Trophoblast cell (in vitro differentiated cells and primary cell): ENCODE data around the gene UST.

ENCODE experiments used
- DNase-seq, 2 donors: peaks; one replicate each; pipeline ENCODE4 v3.0.0-alpha.2; 2016
- H2AFZ ChIP-seq: 2 replicates; pipeline ENCODE4 v1.6.1; 2013; ENCODE audit warnings: low read length, moderate library complexity, mild to moderate bottlenecking; ENCODE audit not compliant: insufficient read depth, poor library complexity
- H2AK5ac ChIP-seq: 2 replicates; pipeline ENCODE4 v1.6.1; 2013; ENCODE audit warnings: mild to moderate bottlenecking, low read length
- H2BK120ac ChIP-seq: 2 replicates; pipeline ENCODE4 v1.6.1; 2013; ENCODE audit warnings: low read length, mild to moderate bottlenecking, moderate library complexity; ENCODE audit not compliant: insufficient read depth, poor library complexity
- H2BK12ac ChIP-seq: 2 replicates; pipeline ENCODE4 v1.6.1; 2013; ENCODE audit warnings: mild to moderate bottlenecking, low read length, moderate library complexity
- H2BK5ac ChIP-seq: 2 replicates; pipeline ENCODE4 v1.6.1; 2013; ENCODE audit warnings: low read length, low read depth, moderate library complexity, mild to moderate bottlenecking; ENCODE audit not compliant: poor library complexity
- H3K14ac ChIP-seq: 2 replicates; pipeline ENCODE4 v1.6.1; 2013; ENCODE audit warnings: mild to moderate bottlenecking, low read length
- H3K18ac ChIP-seq: 2 replicates; pipeline ENCODE4 v1.6.1; 2013; ENCODE audit warnings: mild to moderate bottlenecking, low read length
- H3K23ac ChIP-seq: 2 replicates; pipeline ENCODE4 v1.6.1; 2013; ENCODE audit warnings: low read length
- H3K27ac ChIP-seq: 2 replicates; pipeline ENCODE4 v1.5.1; 2013; ENCODE audit warnings: low read depth, mild to moderate bottlenecking, inconsistent platforms, low read length, moderate library complexity
- H3K27me3 ChIP-seq: 2 replicates; pipeline ENCODE4 v1.6.1; 2013; ENCODE audit warnings: inconsistent platforms, mild to moderate bottlenecking, low read length, moderate library complexity; ENCODE audit not compliant: insufficient read depth
- H3K36me3 ChIP-seq, 2 experiments: 1 replicate in 1 of 2; 2 replicates in 1 of 2; pipeline ENCODE4 v1.6.1; 2013; ENCODE audit warnings: low read length in 2 of 2, mild to moderate bottlenecking in 2 of 2, moderate library complexity in 1 of 2; ENCODE audit not compliant: insufficient read depth in 2 of 2, control insufficient read depth in 1 of 2
- H3K4ac ChIP-seq: 2 replicates; pipeline ENCODE4 v1.6.1; 2013; ENCODE audit warnings: low read depth, mild to moderate bottlenecking, low read length, moderate library complexity
- H3K4me1 ChIP-seq, 2 experiments: 1 replicate in 1 of 2; 2 replicates in 1 of 2; pipeline ENCODE4 v1.6.1; 2013; ENCODE audit warnings: low read length in 2 of 2, mild to moderate bottlenecking in 2 of 2, moderate library complexity in 1 of 2; ENCODE audit not compliant: insufficient read depth in 2 of 2, control insufficient read depth in 1 of 2
- H3K4me2 ChIP-seq: 2 replicates; pipeline ENCODE4 v1.6.1; 2013; ENCODE audit warnings: inconsistent platforms, mild to moderate bottlenecking, low read length, moderate library complexity
- H3K4me3 ChIP-seq: 2 replicates; pipeline ENCODE4 v1.5.1; 2013; ENCODE audit warnings: mild to moderate bottlenecking, low read depth, low read length, inconsistent platforms
- H3K79me1 ChIP-seq: one replicate; pipeline ENCODE4 v1.6.1; 2013; ENCODE audit warnings: low read length
- H3K79me2 ChIP-seq: 2 replicates; pipeline ENCODE4 v1.6.1; 2013; ENCODE audit warnings: low read length, mild to moderate bottlenecking; ENCODE audit not compliant: control insufficient read depth, insufficient read depth, poor library complexity
- H3K9ac ChIP-seq: 2 replicates; pipeline ENCODE4 v1.6.1; 2013; ENCODE audit warnings: mild to moderate bottlenecking, low read length
- H3K9me3 ChIP-seq: 2 replicates; pipeline ENCODE4 v1.6.1; 2013; ENCODE audit warnings: low read depth, mild to moderate bottlenecking, control low read depth, inconsistent platforms, low read length; ENCODE audit not compliant: insufficient read depth
- H4K12ac ChIP-seq: 2 replicates; pipeline ENCODE4 v1.6.1; 2013; ENCODE audit warnings: low read depth, mild to moderate bottlenecking, low read length, moderate library complexity
- H4K8ac ChIP-seq: 2 replicates; pipeline ENCODE4 v1.6.1; 2013; ENCODE audit warnings: low read depth, mild to moderate bottlenecking, low read length, moderate library complexity
- H4K91ac ChIP-seq: one replicate; pipeline ENCODE4 v1.6.1; 2013; ENCODE audit warnings: low read depth, mild to moderate bottlenecking, low read length, moderate library complexity
- WGBS: extraction: QIAGEN DNeasy Blood & Tissue Kit; methylation state at CpG from one replicate; pipeline ENCODE4 v1.1.7; 2013; ENCODE audit warnings: missing lambda C conversion rate; ENCODE audit not compliant: insufficient read length, insufficient coverage; ENCODE audit errors: extremely low coverage; 5-methylcytosine and 5-hydroxymethylcytosine counted together

The UST gene

GRCh38 chr6:149028767-149029405, 282.1 kb downstream of the UST start:
- Histone ChIP-seq H3K14ac (no peak overlapping the region), H4K91ac (no peak overlapping the region), H3K4me2 (no peak overlapping the region), H3K18ac (no peak overlapping the region), H3K79me2 (no peaks in the 10 kb centered on the region), H3K27me3 (no peaks in the 10 kb centered on the region), H3K36me3 (no peaks in the 10 kb centered on the region), H4K8ac (no peak overlapping the region), H3K4me1 (no peaks in the 10 kb centered on the region), H3K9me3 (no peaks in the 10 kb centered on the region), H4K12ac (no peak overlapping the region), H2BK12ac (no peak overlapping the region), H3K79me1 (peaks cover 7% of the 10 kb centered on the region), H2BK120ac (no peak overlapping the region), H3K27ac (no peak overlapping the region), H2AK5ac (no peak overlapping the region), H2AFZ (no peak overlapping the region), H3K4ac (no peak overlapping the region), H2BK5ac (no peak overlapping the region), H3K4me3 (no peak overlapping the region), H3K23ac (no peak overlapping the region), H3K9ac (no peak overlapping the region)
- no CpG with 5 or more reads among the region's 6 CpGs for WGBS
- peak; percentile 53 to 95 for DNase-seq

- Histone ChIP-seq H3K23ac (no peak overlapping the region), H2AK5ac (no peak overlapping the region), H2AFZ (no peak overlapping the region), H3K79me2 (no peaks in the 10 kb centered on the region), H2BK12ac (no peak overlapping the region), H4K8ac (no peak overlapping the region), H3K4me2 (no peak overlapping the region), H4K91ac (no peak overlapping the region), H3K27ac (no peak overlapping the region), H3K9me3 (no peaks in the 10 kb centered on the region), H4K12ac (no peak overlapping the region), H2BK120ac (peak overlapping the region; percentile 5), H3K4ac (no peak overlapping the region), H3K18ac (no peak overlapping the region), H2BK5ac (no peak overlapping the region), H3K4me1 (peaks cover 2 to 4% of the 10 kb centered on the region in 2 experiments), H3K9ac (no peak overlapping the region), H3K4me3 (no peak overlapping the region), H3K14ac (no peak overlapping the region), H3K79me1 (peaks cover 10% of the 10 kb centered on the region), H3K36me3 (no peaks in the 10 kb centered on the region), H3K27me3 (no peaks in the 10 kb centered on the region)
- WGBS, result no CpG with 5 or more reads among the region's 4 CpGs
- DNase-seq, result no peak
Observed at GRCh38 chr6:149031201-149031858, 284.5 kb downstream of the UST start.

GRCh38 chr6:149031859-149032598, 285.2 kb downstream of the UST start:
- H3K4me1 ChIP-seq, result peaks cover 2 to 7% of the 10 kb centered on the region in 2 experiments
- H4K91ac ChIP-seq, result peak overlapping the region; percentile 9
- no peak overlapping the region for H3K4me2 ChIP-seq
- WGBS, result no CpG with 5 or more reads among the region's 18 CpGs
- H3K4ac ChIP-seq, result peak overlapping the region; percentile 46
- H3K27ac ChIP-seq, result no peak overlapping the region
- H3K4me3 ChIP-seq, result no peak overlapping the region
- no peak overlapping the region for H3K23ac ChIP-seq
- H2BK5ac ChIP-seq, result no peak overlapping the region
- H3K27me3 ChIP-seq, result no peaks in the 10 kb centered on the region
- peak overlapping the region; percentile 35 for H4K8ac ChIP-seq
- peak overlapping the region; percentile 56 for H3K18ac ChIP-seq
- H3K79me1 ChIP-seq, result peaks cover 13% of the 10 kb centered on the region
- H3K79me2 ChIP-seq, result no peaks in the 10 kb centered on the region
- H2AFZ ChIP-seq, result no peak overlapping the region
- no peaks in the 10 kb centered on the region for H3K9me3 ChIP-seq
- H3K14ac ChIP-seq, result peak overlapping the region; percentile 34
- H3K36me3 ChIP-seq, result no peaks in the 10 kb centered on the region
- H2BK12ac ChIP-seq, result peak overlapping the region; percentile 80
- H3K9ac ChIP-seq, result no peak overlapping the region
- H2AK5ac ChIP-seq, result peak overlapping the region; percentile 31
- H2BK120ac ChIP-seq, result peak overlapping the region; percentile 5
- H4K12ac ChIP-seq, result no peak overlapping the region
- peak; percentile 59 to 69 for DNase-seq

- Histone ChIP-seq H3K18ac (no peak overlapping the region), H4K8ac (peak overlapping the region; percentile 14), H2BK120ac (peak overlapping the region; percentile 5), H3K27ac (no peak overlapping the region), H2AK5ac (peak overlapping the region; percentile 31), H3K27me3 (no peaks in the 10 kb centered on the region), H3K9me3 (no peaks in the 10 kb centered on the region), H3K9ac (no peak overlapping the region), H3K4ac (no peak overlapping the region), H4K12ac (no peak overlapping the region), H3K4me1 (peaks cover 7 to 12% of the 10 kb centered on the region in 2 experiments), H4K91ac (peak overlapping the region; percentile 9), H3K79me2 (no peaks in the 10 kb centered on the region), H3K4me3 (no peak overlapping the region), H2BK5ac (no peak overlapping the region), H3K23ac (no peak overlapping the region), H2BK12ac (peak overlapping the region; percentile 80), H3K79me1 (peaks cover 20% of the 10 kb centered on the region), H2AFZ (no peak overlapping the region), H3K36me3 (no peaks in the 10 kb centered on the region), H3K14ac (no peak overlapping the region), H3K4me2 (no peak overlapping the region)
- peak in 1 of 2 donors; percentile 25 for DNase-seq
- no CpG with 5 or more reads among the region's 8 CpGs for WGBS
Observed at GRCh38 chr6:149032599-149033405, 286.0 kb downstream of the UST start.
